GM21423 (cell line): ENCODE results near the gene FIG4.
"Not testable (repeated sequence)": the region's sequence is repeated elsewhere in the genome, so short reads cannot be mapped to it uniquely, and the experiment has no call there.

Source experiments
- ATAC-seq: cut with Tn5 transposase; IDR thresholded peaks from one replicate; pipeline ENCODE4 v1.9.1; 2021; ENCODE audit warnings: mild to moderate bottlenecking, moderate library complexity; ENCODE audit not compliant: unreplicated experiment

Gene FIG4

DNA sequence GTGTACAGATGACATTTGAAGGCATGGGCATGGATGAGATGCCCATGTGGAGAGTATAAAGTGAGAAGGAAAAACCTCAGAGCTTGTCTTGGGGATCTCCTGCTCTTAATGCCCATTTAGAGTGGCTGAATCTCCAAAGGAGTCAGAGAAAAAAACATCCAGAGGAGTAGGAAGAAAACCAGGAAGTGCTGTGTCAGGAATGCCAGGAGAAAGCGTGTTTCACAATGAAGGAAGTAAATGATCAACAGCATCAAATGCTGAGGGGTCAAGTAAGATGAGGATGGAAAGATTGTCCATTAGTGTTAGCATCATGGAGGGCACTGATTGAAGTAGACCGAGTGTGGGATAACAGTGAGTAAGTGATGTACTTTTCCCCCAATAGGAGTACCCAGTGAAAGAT is 56.1 kb downstream of the FIG4 start:
- ATAC-seq = no peak

DNA sequence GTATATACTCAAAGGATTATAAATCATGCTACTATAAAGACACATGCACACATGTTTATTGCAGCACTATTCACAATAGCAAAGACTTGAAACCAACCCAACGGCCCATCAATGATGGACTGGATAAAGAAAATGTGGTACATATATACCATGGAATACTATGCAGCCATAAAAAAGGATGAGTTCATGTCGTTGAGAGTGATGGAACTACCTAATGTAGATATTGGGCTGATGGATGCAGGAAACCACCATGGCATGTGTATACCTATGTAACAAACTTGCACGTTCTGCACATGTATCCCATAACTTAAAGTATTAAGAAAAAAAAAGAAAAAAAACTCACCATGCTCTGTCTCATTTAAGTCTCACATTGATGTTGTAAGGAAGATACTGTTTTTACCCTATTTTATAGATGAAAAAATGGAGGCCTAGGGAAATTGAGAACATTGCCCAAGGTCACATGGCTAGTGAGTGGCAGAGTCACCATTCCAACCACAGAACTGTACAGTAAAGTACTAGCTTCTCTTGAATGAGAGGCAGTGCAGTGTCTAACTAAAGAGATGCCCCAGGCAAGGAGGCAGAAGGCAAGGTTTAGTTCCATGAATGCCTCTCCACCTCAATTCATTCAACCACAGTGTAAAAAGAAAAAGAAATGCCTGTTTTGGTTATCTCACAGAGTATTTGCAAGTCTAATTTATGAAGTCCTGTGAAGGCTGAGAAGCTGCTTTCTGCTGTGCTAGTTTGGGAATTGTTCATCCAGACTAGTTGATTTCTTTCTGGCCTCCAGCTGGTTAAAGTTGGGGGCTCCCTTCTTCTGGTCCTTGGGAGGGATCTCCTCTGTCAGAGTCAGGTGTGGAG is 68.2 kb downstream of the FIG4 start:
- ATAC-seq = no peak

DNA sequence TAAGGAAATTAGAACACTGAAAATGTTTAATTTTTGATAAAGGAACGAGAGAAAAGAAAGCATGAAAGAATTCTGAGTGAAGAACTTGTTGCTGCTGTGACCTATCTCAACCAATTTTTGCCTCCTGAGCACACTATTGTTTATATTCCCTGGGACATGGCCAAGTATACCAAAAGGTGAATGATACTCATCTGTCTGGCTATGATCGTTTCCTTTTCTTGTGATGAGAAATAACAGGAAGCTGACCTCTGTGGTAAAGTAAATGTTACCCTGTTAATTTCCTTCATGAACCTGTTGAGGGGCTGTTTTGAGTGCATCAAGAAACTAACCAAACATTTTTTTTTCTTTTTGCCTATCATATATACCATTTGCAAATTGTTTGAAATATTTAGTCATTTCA is 69.1 kb downstream of the FIG4 start:
- no peak for ATAC-seq

DNA sequence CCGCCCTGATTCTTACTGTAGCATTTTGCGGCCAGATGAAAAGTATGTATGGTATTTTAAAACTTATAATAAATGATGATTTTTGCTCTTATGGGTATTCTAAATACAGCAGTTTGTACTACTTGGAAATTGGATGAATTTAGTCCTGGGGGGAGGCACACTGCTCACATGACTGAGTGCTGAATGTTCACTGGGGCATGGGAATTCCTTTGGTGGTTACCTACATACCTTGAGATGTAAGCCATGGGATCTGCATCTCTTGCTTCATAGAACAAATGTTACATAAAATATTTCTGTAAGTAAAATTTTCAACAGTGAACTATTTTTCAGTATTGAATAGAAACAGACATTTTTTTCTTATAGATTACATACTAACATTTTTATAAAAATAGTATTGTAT is 71.1 kb downstream of the FIG4 start:
- ATAC-seq = no peak

DNA sequence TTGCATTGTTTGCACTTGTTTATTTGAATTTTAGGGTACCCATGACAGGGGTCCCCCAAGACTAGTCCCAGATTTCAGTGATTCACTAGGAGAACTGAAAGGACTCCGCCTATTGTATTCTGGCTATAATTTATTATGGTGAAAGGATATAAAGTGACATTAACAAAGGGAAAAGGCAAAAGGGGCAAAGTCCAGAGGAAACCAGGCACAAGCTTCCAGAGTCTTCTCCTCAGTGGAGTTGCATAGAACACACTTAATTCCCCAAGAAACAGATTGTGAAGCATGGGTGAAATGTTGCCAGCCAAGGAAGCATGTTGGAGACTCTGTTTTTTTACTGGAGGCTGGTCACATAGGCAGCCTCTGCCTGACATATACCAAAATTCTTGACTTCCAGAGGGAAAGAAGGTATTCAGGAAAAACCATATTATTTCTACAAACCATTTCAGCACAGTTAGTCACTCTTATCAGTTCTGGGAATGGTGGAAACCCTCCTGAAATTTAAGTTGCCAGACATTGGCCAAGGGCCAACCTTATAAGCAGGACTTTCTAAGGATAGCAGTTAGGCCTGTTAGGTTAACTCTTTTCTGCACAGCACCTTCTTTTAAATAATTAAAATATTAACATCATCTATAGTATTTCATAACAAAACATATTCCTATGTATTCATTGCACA is 71.8 kb downstream of the FIG4 start:
- ATAC-seq = no peak

DNA sequence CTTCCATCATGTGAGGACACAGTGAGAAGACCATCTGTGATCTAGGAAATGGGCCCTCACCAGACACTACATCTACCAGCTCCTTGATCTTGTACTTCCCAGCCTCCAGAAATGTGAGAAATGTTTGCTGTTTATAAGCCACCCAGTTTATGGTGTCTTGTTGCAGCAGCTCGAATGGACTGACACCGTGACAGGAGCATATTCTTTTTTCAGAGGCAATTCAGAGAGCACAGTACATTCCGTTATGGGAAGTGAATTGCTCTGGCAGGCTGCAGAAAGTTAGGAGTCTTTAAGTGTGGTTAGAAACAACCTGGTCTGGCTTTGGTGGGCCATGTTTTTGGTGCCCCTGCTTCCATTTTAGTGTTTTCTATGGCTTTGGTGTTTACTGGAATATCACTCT is 75.1 kb downstream of the FIG4 start:
- no peak for ATAC-seq

DNA sequence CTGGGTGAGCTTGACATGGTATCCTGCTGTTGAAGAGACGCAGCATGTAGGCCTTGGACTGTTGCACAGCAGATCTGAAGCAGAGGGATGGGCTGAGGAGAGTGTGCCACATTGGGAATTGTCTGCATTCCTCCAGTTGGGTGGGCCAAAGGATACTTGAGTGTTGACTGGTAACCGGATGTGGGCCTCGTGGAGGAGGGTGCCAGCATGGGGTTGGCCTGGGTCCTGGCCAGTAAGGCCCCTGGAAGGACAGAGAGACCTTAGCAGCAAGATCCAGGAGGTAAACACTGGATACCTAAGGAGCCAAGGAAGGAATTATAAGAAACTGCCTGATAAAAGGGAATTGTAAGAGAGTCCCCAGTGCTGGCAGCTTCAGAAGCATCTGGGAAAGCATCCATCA is 76.9 kb downstream of the FIG4 start:
- no peak for ATAC-seq

DNA sequence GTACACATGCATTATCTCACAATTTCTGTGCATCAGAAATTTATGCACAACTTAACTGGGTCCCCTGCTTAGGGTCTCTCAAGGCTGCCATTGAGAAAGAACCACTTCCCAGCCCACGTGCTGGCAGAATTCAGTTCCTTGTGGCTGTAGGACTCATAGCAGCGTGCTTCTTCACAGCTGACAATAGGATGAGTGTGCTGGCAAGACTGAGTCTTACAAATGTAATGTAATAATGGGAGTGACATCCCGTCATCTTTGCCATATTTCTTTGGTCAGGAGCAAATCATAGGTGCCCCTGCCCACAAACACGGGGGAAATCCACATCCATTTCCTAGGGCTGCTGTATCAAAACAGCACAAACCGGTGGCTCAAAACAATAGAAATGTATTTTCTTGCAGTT is 77.4 kb downstream of the FIG4 start:
- ATAC-seq = no peak

DNA sequence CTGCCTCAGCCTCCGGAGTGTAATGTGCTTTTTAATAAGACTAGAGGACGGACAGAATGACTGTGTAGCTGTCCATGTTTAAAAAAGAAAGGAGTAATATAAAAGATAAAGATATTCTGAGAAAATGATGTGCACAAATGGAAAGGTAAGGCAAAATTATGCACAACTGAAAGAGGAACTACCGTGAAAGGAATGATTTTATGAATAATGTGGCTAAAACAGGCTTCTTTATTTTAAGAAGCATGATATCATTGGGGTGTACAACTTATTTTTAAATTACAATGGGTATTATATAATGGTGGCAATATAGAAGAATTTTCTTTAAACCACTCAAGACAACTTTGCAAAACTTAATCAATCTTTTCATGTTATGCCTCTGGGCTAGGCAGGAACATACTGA is 78.1 kb downstream of the FIG4 start:
- no peak for ATAC-seq

DNA sequence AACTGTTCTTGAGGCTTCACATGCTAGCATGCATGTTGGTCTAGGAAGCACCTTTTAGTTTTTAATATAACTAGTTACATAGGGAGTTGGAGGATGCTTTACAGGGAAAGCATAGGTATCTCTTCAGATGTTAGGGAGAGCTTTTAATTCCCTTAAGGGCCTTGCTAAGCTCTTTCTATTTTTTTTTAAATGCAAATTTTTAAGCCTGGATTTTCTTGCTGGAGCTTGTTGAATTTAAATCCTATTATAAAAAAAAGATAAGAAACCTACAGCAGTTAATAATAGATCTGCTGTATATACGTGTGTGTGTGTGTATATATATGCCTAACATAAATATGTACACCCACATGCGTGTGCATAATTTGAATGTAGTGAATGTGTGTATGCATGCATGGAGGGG is 79.0 kb downstream of the FIG4 start:
- ATAC-seq = no peak

DNA sequence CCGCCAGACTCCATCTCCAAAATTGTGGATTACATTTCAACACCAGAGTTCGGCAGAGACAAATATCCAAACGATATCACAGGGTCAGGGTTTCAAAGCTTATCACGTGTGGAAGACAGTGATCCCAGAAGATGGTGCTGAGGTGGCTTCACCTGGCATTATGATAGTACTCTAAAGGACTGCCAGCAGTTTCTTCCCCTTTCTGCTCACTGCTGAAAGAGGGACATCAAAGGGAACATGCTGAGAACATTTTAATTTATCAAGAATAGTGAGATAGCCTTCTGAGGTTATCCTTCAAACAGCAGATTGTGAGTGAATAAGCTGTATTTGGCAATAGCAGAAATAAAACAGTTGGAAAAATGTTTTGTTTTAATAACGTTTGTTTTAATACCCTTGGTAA is 79.7 kb downstream of the FIG4 start:
- no peak for ATAC-seq

DNA sequence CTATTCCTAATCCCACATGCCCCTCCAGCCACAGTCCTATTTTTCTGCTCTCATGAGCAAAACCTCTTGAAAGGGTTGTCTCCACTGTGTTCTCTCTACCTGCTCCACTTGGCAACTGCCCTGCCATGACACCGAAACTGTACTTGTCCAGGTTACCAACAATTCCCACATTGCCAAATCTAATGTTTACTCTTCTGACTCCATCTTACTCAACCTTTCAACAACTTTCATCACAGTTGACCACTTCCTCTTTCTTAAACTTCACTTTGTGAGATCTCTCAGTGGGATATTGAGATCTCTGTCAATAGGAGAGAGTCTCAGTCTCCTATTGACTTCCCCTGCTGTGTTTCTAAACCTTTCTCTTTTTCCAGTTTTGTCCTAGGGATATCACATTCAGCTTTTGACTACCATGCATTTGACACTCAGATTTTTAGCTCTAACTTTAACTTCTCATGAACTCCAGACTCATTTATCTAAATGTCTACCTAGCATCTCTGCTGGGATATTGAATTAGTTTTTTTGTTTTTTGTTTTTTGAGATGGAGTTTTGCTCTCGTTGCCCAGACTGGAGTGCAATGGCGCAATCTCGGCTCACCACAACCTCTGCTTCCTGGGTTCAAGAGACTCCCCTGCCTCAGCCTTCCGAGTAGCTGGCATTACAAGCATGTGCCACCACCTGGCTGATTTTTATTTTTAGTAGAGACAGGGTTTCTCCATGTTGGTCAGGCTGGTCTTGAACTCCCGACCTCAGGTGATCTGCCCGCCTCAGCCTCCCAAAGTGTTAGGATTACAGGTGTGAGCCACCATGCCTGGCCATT is 81.1 kb downstream of the FIG4 start:
- not testable (repeated sequence) for ATAC-seq

DNA sequence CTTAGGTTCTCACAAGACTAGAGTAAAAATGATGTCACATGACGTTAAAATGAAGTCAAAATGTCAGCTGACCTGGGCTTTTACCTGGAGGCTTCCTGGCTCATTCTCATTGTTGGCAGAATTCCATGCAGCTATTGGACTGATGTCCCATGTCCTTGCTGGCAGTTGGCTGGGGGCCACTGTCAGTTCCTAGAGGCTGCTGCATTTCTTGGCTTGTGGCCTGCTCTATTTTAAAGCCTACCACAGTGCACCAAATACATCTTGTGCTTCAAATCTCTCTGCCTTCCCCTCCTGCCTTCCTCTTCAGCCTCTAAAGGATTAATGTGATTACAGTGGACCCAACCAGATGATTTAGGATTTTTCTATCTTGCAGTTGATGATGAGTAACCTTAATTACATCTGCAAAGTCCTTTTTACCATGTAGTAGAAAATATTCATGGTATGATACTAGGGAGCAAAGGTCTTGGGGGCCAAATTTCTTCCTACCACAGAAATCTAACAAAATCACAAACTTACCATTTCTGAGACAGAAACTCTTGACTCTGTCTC is 81.9 kb downstream of the FIG4 start:
- no peak for ATAC-seq

DNA sequence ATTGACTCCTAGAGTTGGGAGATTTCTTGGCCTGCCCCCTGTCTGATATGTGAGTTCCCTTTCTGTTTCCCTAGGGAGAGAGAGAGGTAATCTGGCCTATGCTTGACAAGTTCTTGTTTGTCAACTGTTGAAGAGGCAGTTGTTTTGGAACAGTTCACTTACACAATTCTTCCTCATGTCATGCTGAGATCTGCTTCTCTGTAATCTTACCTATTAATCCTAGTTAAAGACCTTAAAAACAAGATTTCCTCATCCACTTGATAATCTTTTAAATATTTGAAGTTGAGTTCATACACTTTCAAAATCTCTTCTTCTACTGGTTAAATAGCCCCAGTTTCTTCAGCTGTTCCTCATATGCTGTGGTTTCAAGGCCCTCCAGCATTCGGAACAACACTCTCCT is 89.9 kb downstream of the FIG4 start:
- ATAC-seq = no peak

DNA sequence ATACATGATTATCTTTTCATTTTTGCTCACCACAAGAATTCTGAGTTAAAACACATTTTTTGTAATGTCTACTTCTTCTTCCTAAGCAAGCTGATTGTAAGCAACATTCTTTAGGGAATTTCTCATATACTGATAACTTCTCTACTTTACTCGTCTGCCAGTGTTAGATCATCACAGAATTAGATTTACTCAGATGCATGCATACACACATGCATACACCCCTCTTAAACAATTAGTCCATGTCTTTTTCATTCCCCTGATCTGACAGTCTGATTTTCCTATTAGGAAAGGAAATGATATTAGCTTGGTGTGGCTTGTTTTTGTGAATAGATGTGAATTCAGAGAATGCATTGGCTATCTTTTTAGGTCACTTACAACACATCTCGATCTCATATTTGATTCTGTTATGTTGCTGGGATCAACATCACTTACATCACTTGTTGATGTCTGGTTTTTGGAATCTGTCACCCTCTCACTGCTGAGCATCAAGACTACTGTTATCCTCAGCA is 91.4 kb downstream of the FIG4 start:
- no peak for ATAC-seq

DNA sequence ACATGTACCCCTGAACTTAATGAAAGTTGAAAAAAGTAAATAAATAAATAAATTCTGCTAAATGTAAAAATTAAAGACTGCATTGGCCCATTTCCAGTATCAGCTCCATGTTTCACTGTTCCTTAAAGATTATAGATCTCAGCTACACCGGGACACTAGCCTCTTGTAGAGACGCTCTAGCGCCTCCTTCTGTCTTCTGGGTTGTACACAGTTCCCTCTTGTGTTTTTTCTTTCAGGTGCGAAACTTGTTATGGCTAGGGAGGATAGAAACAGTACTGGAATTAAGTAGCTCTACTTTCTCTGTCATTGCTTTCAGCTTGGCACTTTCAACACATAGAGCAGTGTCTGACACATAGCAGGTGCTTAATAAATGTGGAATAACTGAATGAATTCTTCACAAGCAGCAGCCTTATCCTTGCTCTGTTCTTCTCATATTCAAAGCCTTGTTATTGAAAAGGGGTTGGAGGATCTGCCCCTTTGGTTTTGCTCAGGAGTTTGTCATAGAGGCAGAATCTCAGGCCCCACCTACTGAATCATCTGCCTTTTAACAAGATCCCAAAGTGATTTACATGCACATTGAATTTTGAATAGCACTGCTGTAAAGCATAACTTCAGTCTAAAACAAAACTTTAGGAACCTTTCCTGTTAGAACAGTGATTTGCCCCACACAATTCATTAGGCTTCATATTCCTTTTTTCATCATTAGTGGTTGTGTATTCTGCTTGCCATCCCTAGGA is 92.3 kb downstream of the FIG4 start:
- no peak for ATAC-seq

DNA sequence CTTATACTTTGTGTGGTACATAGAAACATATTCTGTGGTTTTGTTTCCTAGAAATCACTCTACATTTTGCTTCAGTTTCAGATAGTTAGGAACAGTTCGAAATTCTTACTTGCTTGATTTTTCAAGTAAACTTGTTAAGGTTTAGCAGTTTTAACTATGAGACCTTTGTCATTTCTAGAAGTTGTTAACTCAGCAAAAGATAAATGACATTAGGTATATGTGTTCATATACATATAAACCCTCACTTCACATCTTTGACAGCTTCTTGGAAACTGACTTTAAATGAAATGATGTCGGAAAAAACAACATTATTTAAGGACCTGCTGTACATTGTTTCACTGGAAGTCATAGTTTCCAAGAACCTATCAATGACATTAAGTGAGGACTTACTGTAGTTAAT is 96.2 kb downstream of the FIG4 start:
- ATAC-seq = no peak

DNA sequence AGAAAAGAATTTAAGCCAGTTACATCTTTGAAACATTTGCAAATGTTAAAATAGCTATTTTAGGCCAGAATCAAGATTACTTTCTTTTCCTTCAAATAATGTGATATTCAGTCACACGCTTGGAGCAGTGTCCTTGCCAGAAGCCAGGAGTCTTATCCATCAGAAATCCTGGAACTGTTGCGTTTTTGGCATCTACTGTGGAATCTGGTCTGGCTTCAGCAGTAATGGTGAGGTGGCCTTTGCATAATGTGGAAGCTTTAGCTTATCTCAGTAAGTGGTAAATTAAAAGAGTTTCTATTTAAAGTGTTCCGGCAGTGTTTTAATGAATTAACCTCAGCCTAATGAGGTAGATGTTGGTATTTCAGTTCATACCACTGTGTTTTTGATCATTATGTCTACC is 97.6 kb downstream of the FIG4 start:
- no peak for ATAC-seq

DNA sequence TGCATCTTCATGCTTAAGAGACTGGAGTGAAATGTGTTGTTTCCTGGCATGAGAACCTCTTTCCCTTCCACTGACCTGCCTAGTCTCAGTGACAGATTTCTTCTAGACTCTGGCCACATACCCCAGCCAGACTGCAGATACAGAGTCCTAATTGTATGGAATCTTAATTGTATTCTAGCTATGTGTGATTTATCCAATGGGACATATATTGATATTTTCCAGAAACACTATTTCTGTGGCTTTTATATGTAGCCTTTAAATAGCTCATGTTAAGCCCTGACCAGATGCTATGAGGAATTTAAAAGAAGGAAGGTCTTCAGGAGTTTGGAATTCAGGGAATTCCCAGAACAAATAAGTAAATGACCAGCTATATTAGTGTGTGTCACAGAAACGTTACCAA is 99.0 kb downstream of the FIG4 start:
- ATAC-seq = no peak

DNA sequence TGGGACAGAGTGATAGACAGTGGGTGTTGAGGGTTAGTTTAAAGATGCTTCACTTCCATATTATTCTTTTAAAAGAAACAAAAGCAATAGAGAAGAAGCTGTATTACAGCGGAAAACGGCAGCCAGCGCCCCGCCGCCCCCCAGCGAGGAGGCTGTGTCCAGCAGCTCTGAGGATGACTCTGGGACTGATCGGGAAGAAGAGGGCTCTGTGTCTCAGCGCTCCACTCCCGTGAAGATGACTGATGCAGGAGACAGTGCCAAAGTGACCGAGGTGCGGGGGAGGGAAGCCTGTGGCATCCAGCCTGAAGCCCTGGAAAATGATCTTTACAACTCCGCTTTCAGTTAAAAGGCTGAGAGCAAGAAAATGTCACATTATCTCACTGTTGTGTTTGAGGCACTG is 100.2 kb downstream of the FIG4 start:
- ATAC-seq = no peak

DNA sequence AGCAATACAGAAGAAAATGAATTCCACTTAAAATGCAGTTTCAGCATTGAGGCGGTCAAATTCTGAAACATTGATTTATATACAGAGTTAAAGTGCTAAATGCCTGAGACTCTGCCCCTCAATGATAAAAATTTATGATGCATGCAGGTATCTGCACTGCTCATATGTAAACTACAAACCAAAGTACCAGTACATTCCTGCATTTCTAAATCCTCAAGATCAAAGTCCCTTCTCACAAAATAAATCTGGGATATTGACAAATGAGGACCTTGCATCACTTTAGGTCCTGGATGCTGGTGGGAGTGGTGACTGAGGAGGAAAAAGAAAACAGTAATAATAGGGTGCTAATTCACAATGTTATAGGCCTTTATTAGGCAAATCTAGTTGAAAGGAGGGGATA is 101.9 kb downstream of the FIG4 start:
- no peak for ATAC-seq
